ENCODE data around the gene TMEM91. TPM values are rescaled to one million over a fixed set of nuclear protein-coding genes. Genes with fewer than 3 reads are reported as not detected.

TMEM91 gene
- polyA plus RNA-seq, 1 donor (not counting 4 experiments of a cell fraction or from before 2014, with no cell fraction given), result 6.3 TPM

- FAIRE-seq, result no peak
- no peaks in the 10 kb centered on the region for H3K9me3 ChIP-seq (ENCODE audit: control insufficient read depth, low read depth, low read length)
- peaks cover 2% of the 10 kb centered on the region for H3K9me1 ChIP-seq (ENCODE audit: control insufficient read depth, extremely low read depth, insufficient read depth, low read length)
- no peaks in the 10 kb centered on the region for H3K36me3 ChIP-seq (ENCODE audit: control insufficient read depth in 2 of 2, extremely low read depth in 1 of 2, insufficient read depth in 2 of 2, low read length in 2 of 2)
- DNase-seq (ENCODE audit: low read depth, low spot score), result no peak
- peak overlapping the region; percentile 82 for H3K27ac ChIP-seq (ENCODE audit: control insufficient read depth, insufficient read depth, low read length)
- peaks cover 26% of the 10 kb centered on the region for H3K4me1 ChIP-seq (ENCODE audit: control insufficient read depth, extremely low read depth, insufficient read depth, low read length)
- no peaks in the 10 kb centered on the region for H3K27me3 ChIP-seq (ENCODE audit: control insufficient read depth, extremely low read depth, insufficient read depth, low read length)
- H2AFZ ChIP-seq (ENCODE audit: control insufficient read depth, low read length), result peak overlapping the region; percentile 52
- H3K79me2 ChIP-seq (ENCODE audit: control insufficient read depth, insufficient read depth, low read length), result peaks cover 12% of the 10 kb centered on the region
- peak overlapping the region; percentile 91 for H3K9ac ChIP-seq (ENCODE audit: control insufficient read depth, extremely low read depth, insufficient read depth, low read length)
- peak overlapping the region; percentile 70 to 88 (median 74) for H3K4me3 ChIP-seq (ENCODE audit: control insufficient read depth in 2 of 3, extremely low read depth in 1 of 3, insufficient read depth in 2 of 3, low read depth in 1 of 3, low read length in 3 of 3)
- H3K4me2 ChIP-seq (ENCODE audit: control insufficient read depth, extremely low read depth, insufficient read depth, low read depth, low read length), result peak overlapping the region; percentile 91
- TF ChIP-seq EZH2 (IDR thresholded peaks at IDR 0.05; ENCODE audit: low read length) (no peak), CTCF (optimal IDR thresholded peaks at IDR 0.05 in 1 of 3, IDR thresholded peaks at IDR 0.05 in 1 of 3, conservative IDR thresholded peaks at IDR 0.05 in 1 of 3; ENCODE audit: extremely low read depth in 1 of 3, insufficient read depth in 2 of 3, low read length in 3 of 3) (no peak)
- H4K20me1 ChIP-seq (ENCODE audit: control insufficient read depth, extremely low read depth, insufficient read depth, low read length), result no peaks in the 10 kb centered on the region
- dilution Hi-C loops (cut with MboI; ENCODE audit: extremely low pct_ligation_motif_present, low sequenced_read_pairs), result no loop called here
Observed at GRCh38 chr19:41364524-41365391, 11.6 kb upstream of the TMEM91 start.

GRCh38 chr19:41366089-41366488 is 10.2 kb upstream of the TMEM91 start:
- Histone ChIP-seq H3K4me3 (ENCODE audit: control insufficient read depth in 2 of 3, extremely low read depth in 1 of 3, insufficient read depth in 2 of 3, low read depth in 1 of 3, low read length in 3 of 3) (no peak overlapping the region), H4K20me1 (ENCODE audit: control insufficient read depth, extremely low read depth, insufficient read depth, low read length) (no peaks in the 10 kb centered on the region), H3K27me3 (ENCODE audit: control insufficient read depth, extremely low read depth, insufficient read depth, low read length) (no peaks in the 10 kb centered on the region), H3K9me3 (ENCODE audit: control insufficient read depth, low read depth, low read length) (no peaks in the 10 kb centered on the region), H3K79me2 (ENCODE audit: control insufficient read depth, insufficient read depth, low read length) (peaks cover 12% of the 10 kb centered on the region), H3K4me2 (ENCODE audit: control insufficient read depth, extremely low read depth, insufficient read depth, low read depth, low read length) (no peak overlapping the region), H3K27ac (ENCODE audit: control insufficient read depth, insufficient read depth, low read length) (no peak overlapping the region), H3K9ac (ENCODE audit: control insufficient read depth, extremely low read depth, insufficient read depth, low read length) (no peak overlapping the region), H3K4me1 (ENCODE audit: control insufficient read depth, extremely low read depth, insufficient read depth, low read length) (peaks cover 26% of the 10 kb centered on the region), H2AFZ (ENCODE audit: control insufficient read depth, low read length) (no peak overlapping the region), H3K9me1 (ENCODE audit: control insufficient read depth, extremely low read depth, insufficient read depth, low read length) (peaks cover 2% of the 10 kb centered on the region), H3K36me3 (ENCODE audit: control insufficient read depth in 2 of 2, extremely low read depth in 1 of 2, insufficient read depth in 2 of 2, low read length in 2 of 2) (no peaks in the 10 kb centered on the region)
- DNase-seq (ENCODE audit: low read depth, low spot score), result no peak
- dilution Hi-C loops (cut with MboI; ENCODE audit: extremely low pct_ligation_motif_present, low sequenced_read_pairs), result no loop called here
- TF ChIP-seq CTCF (optimal IDR thresholded peaks at IDR 0.05 in 1 of 3, IDR thresholded peaks at IDR 0.05 in 1 of 3, conservative IDR thresholded peaks at IDR 0.05 in 1 of 3; ENCODE audit: extremely low read depth in 1 of 3, insufficient read depth in 2 of 3, low read length in 3 of 3) (peak in 2 of 3 experiments; percentile 21 to 22), EZH2 (IDR thresholded peaks at IDR 0.05; ENCODE audit: low read length) (no peak)
- no peak for FAIRE-seq

Data from keratinocyte (primary cell).